SK-N-SH (cell line): Measurements from ENCODE around the gene ASCL2. TPM values are rescaled to one million over a fixed set of nuclear protein-coding genes. Genes with fewer than 3 reads are reported as not detected.
A peak's percentile ranks its signal among the peaks of the same experiment; 100 is the strongest.

Experiments
- CTCF ChIA-PET: fragments of 300-600, 350-600 bp; formaldehyde crosslinking; extraction: SDS; loops from one replicate; lab custom pipeline; 2021; lab: Yijun Ruan, JAX
- POLR2A ChIA-PET: fragments of 350-600 bp; sonication (Branson Sonifier 250); formaldehyde crosslinking; extraction: SDS; loops from one replicate; lab custom pipeline; 2020; ENCODE audit warnings: antibody characterized with exemption, inconsistent platforms; lab: Yijun Ruan, JAX
- DNase-seq: peaks from one replicate; pipeline ENCODE4 v3.0.0; 2012
- H2AFZ ChIP-seq: fragments of 200-600 bp; sonication (generic); 2 replicates; pipeline ENCODE4 v1.8.1; 2016; ENCODE audit warnings: antibody characterized with exemption, mild to moderate bottlenecking, low read depth
- H3F3A ChIP-seq: fragments of 200-600 bp; sonication (generic); replicated peaks from 2 replicates; pipeline ENCODE3; 2016; ENCODE audit warnings: antibody characterized with exemption, mild to moderate bottlenecking; ENCODE audit not compliant: insufficient read depth
- H3K27ac ChIP-seq, 2 experiments: fragments of 200-500 bp in 1 of 2; fragments of 200-600 bp in 1 of 2; sonication (Bioruptor generic) in 1 of 2; sonication (generic), shearing (Covaris generic) in 1 of 2; 2 replicates each; pipeline versions ENCODE4 v1.5.1 to v1.6.1; 2014 to 2016; ENCODE audit warnings: low read depth in 2 of 2, inconsistent platforms in 1 of 2, low read length in 1 of 2, mild to moderate bottlenecking in 1 of 2, mixed read lengths in 1 of 2
- H3K27me3 ChIP-seq: fragments of 200-600 bp; sonication (generic), shearing (Covaris generic); 2 replicates; pipeline ENCODE4 v1.6.1; 2016; ENCODE audit warnings: mixed run types; ENCODE audit not compliant: insufficient read depth
- H3K36me3 ChIP-seq, 2 experiments: fragments of 200-500 bp in 1 of 2; fragments of 200-600 bp in 1 of 2; sonication (Bioruptor generic) in 1 of 2; sonication (generic) in 1 of 2; replicated peaks in 1 of 2; 2 replicates each; pipeline versions ENCODE3 to v1.5.1; 2014 to 2016; ENCODE audit warnings: low read length in 1 of 2, mild to moderate bottlenecking in 1 of 2; ENCODE audit not compliant: insufficient read depth in 2 of 2, control insufficient read depth in 1 of 2
- H3K4me1 ChIP-seq, 2 experiments: fragments of 200-500 bp in 1 of 2; fragments of 200-600 bp in 1 of 2; sonication (Bioruptor generic) in 1 of 2; sonication (generic), shearing (Covaris generic) in 1 of 2; 2 replicates each; pipeline versions ENCODE4 v1.5.1 to v1.6.1; 2014 to 2016; ENCODE audit warnings: low read depth in 1 of 2, low read length in 1 of 2, mixed run types in 1 of 2; ENCODE audit not compliant: insufficient read depth in 2 of 2, control insufficient read depth in 1 of 2
- H3K4me2 ChIP-seq: fragments of 200-600 bp; sonication (generic), shearing (Covaris generic); 2 replicates; pipeline ENCODE4 v1.6.1; 2017; ENCODE audit warnings: mixed run types
- H3K4me3 ChIP-seq, 2 experiments: fragments of 200-500 bp in 1 of 2; fragments of 200-600 bp in 1 of 2; sonication (Bioruptor generic) in 1 of 2; sonication (generic), shearing (Covaris generic) in 1 of 2; 2 replicates each; pipeline versions ENCODE4 v1.5.1 to v1.8.1; 2014 to 2016; ENCODE audit warnings: low read depth in 2 of 2, inconsistent platforms in 1 of 2, low read length in 1 of 2, mild to moderate bottlenecking in 1 of 2, mixed read lengths in 1 of 2, moderate library complexity in 1 of 2
- H3K79me2 ChIP-seq: fragments of 200-600 bp; sonication (generic); 2 replicates; pipeline ENCODE4 v1.8.1; 2017; ENCODE audit warnings: mild to moderate bottlenecking; ENCODE audit not compliant: insufficient read depth
- H3K9ac ChIP-seq: fragments of 200-600 bp; sonication (generic); 2 replicates; pipeline ENCODE4 v1.6.1; 2017; ENCODE audit warnings: mixed run types
- H3K9me2 ChIP-seq: fragments of 200-600 bp; sonication (generic); 2 replicates; pipeline ENCODE4 v1.6.1; 2017; ENCODE audit warnings: mixed run types
- H3K9me3 ChIP-seq: fragments of 200-600 bp; sonication (generic); 2 replicates; pipeline ENCODE4 v1.6.1; 2017; ENCODE audit warnings: mixed run types, mild to moderate bottlenecking, moderate library complexity
- H4K20me1 ChIP-seq: fragments of 200-600 bp; sonication (generic); 2 replicates; pipeline ENCODE4 v1.6.1; 2017; ENCODE audit warnings: mild to moderate bottlenecking, mixed run types; ENCODE audit not compliant: insufficient read depth
- CHD2 ChIP-seq: fragments of 150-350 bp; IDR thresholded peaks from 2 replicates; pipeline ENCODE4 v1.6.1; 2018; ENCODE audit warnings: low read length; ENCODE audit not compliant: partially characterized antibody
- ELF1 ChIP-seq: IDR thresholded peaks from 2 replicates; pipeline ENCODE4 v1.4.0; 2012
- EP300 ChIP-seq, 2 experiments: IDR thresholded peaks; 2 replicates each; pipeline versions ENCODE4 v1.4.0 to v1.6.1; 2012; ENCODE audit warnings: borderline replicate concordance in 1 of 2, low read depth in 1 of 2, low read length in 1 of 2
- FOXJ3 ChIP-seq: sonication (generic); formaldehyde crosslinking; IDR thresholded peaks from 2 replicates; pipeline ENCODE4 v1.5.1; 2020; ENCODE audit warnings: mild to moderate bottlenecking, missing genetic modification reagents
- GABPA ChIP-seq: IDR thresholded peaks from 2 replicates; pipeline ENCODE4 v1.4.0; 2012; ENCODE audit warnings: low read depth, mild to moderate bottlenecking
- GATA2 ChIP-seq: sonication (generic); formaldehyde crosslinking; IDR thresholded peaks from 2 replicates; pipeline ENCODE4 v1.5.0; 2020; ENCODE audit warnings: mild to moderate bottlenecking, missing genetic modification reagents
- POLR2AphosphoS5 ChIP-seq: IDR thresholded peaks from 2 replicates; pipeline ENCODE4 v1.6.1; 2012; ENCODE audit warnings: low read depth, low read length
- RAD21 ChIP-seq: IDR thresholded peaks from 2 replicates; pipeline ENCODE4 v1.6.1; 2012; ENCODE audit warnings: mild to moderate bottlenecking, low read length
- RXRA ChIP-seq: IDR thresholded peaks from 2 replicates; pipeline ENCODE4 v1.4.0; 2012; ENCODE audit warnings: low read depth, mild to moderate bottlenecking, borderline replicate concordance
- SIN3A ChIP-seq: IDR thresholded peaks from 2 replicates; pipeline ENCODE4 v1.6.1; 2012; ENCODE audit warnings: low read depth, mild to moderate bottlenecking, low read length, moderate library complexity, borderline replicate concordance
- TAF1 ChIP-seq: IDR thresholded peaks from 2 replicates; pipeline ENCODE4 v1.6.1; 2012; ENCODE audit warnings: low read depth, mild to moderate bottlenecking, low read length, moderate library complexity, borderline replicate concordance
- TEAD4 ChIP-seq: IDR thresholded peaks from 2 replicates; pipeline ENCODE4 v1.4.0; 2012; ENCODE audit warnings: mild to moderate bottlenecking, borderline replicate concordance; ENCODE audit not compliant: insufficient read depth
- WGBS: methylation state at CpG from one replicate; pipeline ENCODE4 v1.1.6; 2017; ENCODE audit warnings: low lambda C conversion rate; 5-methylcytosine and 5-hydroxymethylcytosine counted together
- polyA plus RNA-seq, 3 experiments: library from polyadenylated mRNA; depleted of rRNA; stranded (reverse); fragments of >200 nt; gene quantifications; 2 replicates each; pipeline ENCODE4 v1.2.3, GENCODE V29; 2012
- TF ChIP-seq, protein P1 (sequence below): IDR thresholded peaks from 2 replicates; pipeline ENCODE4 v1.6.1; 2012; ENCODE audit warnings: mild to moderate bottlenecking, low read depth, low read length, moderate library complexity
- TF ChIP-seq, protein P2 (sequence below): IDR thresholded peaks from 2 replicates; pipeline ENCODE4; 2012
- TF ChIP-seq, protein P3 (sequence below): IDR thresholded peaks from 2 replicates; pipeline ENCODE4 v1.4.0; 2012; ENCODE audit warnings: low read depth
- TF ChIP-seq, protein P4 (sequence below): IDR thresholded peaks from 2 replicates; pipeline ENCODE4 v1.4.0; 2012; ENCODE audit warnings: low read depth, borderline replicate concordance

Gene ASCL2
- polyA plus RNA-seq, 1 of the 3 experiments (the other 2 are of a cell fraction), result not detected

DNA sequence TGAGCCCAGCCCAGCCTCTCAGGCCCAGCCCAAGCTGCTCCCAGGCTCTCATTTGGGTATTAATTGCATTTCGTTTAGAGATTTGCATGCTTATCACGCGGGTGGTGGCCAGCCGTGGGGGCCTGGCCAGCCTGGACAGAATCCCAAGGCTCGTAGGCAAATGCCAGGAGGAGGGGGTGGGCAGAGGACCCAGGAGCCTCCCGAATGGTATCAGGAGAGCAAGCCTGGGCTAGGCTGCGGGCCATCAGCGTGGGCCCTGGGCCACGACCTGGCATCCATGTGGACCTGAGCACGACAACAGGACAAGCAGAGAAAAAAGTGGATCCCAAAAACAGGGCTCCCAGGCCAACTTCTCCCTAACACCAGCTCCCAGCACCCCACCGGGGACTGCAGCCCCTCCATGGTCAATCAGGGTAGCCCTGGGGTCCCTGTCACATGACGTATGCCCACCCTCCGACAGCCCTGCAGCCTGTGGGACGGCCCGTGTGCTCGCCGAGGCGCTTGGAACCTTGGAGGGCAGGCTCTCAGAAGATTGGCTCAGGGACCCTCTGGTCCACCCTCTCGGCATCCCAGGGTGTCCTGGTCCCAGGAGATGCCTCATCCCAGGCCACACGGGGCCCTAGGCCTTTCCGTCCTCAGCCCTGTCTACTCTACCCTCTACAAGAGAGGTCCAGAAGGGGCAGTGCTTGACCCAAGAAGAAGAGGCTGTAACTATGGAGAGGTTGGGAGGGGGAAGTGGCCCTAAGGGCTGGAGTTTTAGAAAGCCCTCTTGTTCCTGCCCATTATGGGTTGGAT lies 8.8 kb downstream of the ASCL2 start:
- POLR2A ChIA-PET, result no interaction called here
- Histone ChIP-seq H2AFZ (no peak overlapping the region), H3K9me3 (no peaks in the 10 kb centered on the region), H3K79me2 (no peaks in the 10 kb centered on the region), H3K4me2 (no peak overlapping the region), H3K9me2 (no peaks in the 10 kb centered on the region), H3K4me1 (no peaks in the 10 kb centered on the region), H3K27ac (no peak overlapping the region), H3F3A (no peaks in the 10 kb centered on the region), H3K9ac (no peak overlapping the region), H3K27me3 (no peaks in the 10 kb centered on the region), H3K4me3 (no peak overlapping the region), H3K36me3 (no peaks in the 10 kb centered on the region)
- DNase-seq, result no peak
- CTCF ChIA-PET, result interaction anchor here (1.1 to 2.0 kb wide), 2 partner anchors 64 to 110 kb away, joined by 3 to 4 read pairs; no protein-coding TSS in a partner anchor
- TF ChIP-seq, protein P1, sequence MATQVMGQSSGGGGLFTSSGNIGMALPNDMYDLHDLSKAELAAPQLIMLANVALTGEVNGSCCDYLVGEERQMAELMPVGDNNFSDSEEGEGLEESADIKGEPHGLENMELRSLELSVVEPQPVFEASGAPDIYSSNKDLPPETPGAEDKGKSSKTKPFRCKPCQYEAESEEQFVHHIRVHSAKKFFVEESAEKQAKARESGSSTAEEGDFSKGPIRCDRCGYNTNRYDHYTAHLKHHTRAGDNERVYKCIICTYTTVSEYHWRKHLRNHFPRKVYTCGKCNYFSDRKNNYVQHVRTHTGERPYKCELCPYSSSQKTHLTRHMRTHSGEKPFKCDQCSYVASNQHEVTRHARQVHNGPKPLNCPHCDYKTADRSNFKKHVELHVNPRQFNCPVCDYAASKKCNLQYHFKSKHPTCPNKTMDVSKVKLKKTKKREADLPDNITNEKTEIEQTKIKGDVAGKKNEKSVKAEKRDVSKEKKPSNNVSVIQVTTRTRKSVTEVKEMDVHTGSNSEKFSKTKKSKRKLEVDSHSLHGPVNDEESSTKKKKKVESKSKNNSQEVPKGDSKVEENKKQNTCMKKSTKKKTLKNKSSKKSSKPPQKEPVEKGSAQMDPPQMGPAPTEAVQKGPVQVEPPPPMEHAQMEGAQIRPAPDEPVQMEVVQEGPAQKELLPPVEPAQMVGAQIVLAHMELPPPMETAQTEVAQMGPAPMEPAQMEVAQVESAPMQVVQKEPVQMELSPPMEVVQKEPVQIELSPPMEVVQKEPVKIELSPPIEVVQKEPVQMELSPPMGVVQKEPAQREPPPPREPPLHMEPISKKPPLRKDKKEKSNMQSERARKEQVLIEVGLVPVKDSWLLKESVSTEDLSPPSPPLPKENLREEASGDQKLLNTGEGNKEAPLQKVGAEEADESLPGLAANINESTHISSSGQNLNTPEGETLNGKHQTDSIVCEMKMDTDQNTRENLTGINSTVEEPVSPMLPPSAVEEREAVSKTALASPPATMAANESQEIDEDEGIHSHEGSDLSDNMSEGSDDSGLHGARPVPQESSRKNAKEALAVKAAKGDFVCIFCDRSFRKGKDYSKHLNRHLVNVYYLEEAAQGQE, result no peak
- no peak for TF ChIP-seq CHD2
- no peak for TF ChIP-seq RAD21
- TF ChIP-seq, protein P2, sequence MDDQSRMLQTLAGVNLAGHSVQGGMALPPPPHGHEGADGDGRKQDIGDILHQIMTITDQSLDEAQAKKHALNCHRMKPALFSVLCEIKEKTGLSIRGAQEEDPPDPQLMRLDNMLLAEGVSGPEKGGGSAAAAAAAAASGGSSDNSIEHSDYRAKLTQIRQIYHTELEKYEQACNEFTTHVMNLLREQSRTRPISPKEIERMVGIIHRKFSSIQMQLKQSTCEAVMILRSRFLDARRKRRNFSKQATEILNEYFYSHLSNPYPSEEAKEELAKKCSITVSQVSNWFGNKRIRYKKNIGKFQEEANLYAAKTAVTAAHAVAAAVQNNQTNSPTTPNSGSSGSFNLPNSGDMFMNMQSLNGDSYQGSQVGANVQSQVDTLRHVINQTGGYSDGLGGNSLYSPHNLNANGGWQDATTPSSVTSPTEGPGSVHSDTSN, result no peak
- no peak for TF ChIP-seq TEAD4
- no peak for TF ChIP-seq ELF1
- TF ChIP-seq, all 33 proteins: peak for 0
- H4K20me1 ChIP-seq, result no peaks in the 10 kb centered on the region
- 55% methylated on average over 9 of the region's 21 CpGs for WGBS

DNA sequence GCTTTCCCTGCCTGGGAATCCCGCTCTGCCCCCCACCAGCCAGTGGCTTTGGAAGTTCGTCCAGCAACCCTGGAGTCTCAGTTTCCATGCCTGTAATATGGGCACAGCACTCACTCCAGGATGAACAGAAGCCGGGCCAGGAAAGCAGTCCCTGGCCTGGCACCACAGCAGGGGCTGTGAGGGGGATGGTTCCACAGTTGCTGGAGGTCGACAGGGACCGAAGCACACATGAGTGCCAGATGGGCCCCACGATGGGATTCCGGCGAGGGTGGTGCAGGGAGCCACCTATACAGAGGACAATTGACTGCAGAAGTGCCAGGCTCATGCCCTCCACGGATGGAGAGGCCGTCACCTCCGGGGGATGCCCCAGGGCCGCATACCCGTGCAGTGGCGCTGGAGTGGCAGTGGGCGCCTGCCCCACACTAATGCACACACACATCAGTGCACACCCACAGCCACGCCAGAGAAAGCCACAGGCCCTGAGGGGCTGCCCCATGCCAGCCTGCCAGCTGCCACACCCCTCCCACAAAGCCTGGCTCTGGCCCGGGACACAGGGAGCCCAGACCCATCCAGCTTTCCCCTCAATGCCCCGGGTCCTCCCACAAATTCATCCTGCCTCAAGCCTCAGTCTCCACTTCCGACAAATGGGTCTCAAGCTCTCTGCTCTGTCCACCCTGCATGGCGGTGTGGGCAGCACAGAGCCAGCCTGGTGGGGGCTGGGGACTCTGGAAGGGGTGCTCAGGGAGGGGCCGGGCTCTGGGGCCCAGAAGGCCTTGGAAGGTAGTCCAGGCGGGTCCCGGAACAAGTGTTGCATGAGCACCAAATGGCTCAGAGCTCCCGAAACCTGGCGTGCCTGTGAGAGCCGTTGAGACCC lies 9.7 kb downstream of the ASCL2 start:
- H2AFZ ChIP-seq, result no peak overlapping the region
- no peaks in the 10 kb centered on the region for H3K9me2 ChIP-seq
- POLR2A ChIA-PET, result no interaction called here
- no peaks in the 10 kb centered on the region for H3K9me3 ChIP-seq
- H3F3A ChIP-seq, result no peaks in the 10 kb centered on the region
- DNase-seq, result peak; percentile 43
- H3K27me3 ChIP-seq, result no peaks in the 10 kb centered on the region
- no peak overlapping the region for H3K4me3 ChIP-seq
- no peaks in the 10 kb centered on the region for H3K79me2 ChIP-seq
- CTCF ChIA-PET, result interaction anchor here (0.8 to 2.0 kb wide), 3 partner anchors 63 to 160 kb away, joined by 3 to 4 read pairs (median 3); no protein-coding TSS in a partner anchor
- no peaks in the 10 kb centered on the region for H4K20me1 ChIP-seq
- 38% methylated on average over 13 of the region's 26 CpGs for WGBS
- no peaks in the 10 kb centered on the region for H3K36me3 ChIP-seq
- H3K27ac ChIP-seq, result no peak overlapping the region
- H3K4me1 ChIP-seq, result no peaks in the 10 kb centered on the region
- no peak overlapping the region for H3K9ac ChIP-seq
- no peak overlapping the region for H3K4me2 ChIP-seq
- TF ChIP-seq SIN3A, result no peak
- TF ChIP-seq, protein P2, result no peak
- TF ChIP-seq, protein P3, sequence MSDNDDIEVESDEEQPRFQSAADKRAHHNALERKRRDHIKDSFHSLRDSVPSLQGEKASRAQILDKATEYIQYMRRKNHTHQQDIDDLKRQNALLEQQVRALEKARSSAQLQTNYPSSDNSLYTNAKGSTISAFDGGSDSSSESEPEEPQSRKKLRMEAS, result no peak
- no peak for TF ChIP-seq RAD21
- no peak for TF ChIP-seq POLR2AphosphoS5
- TF ChIP-seq TAF1, result no peak
- TF ChIP-seq RXRA, result no peak
- TF ChIP-seq, protein P4, sequence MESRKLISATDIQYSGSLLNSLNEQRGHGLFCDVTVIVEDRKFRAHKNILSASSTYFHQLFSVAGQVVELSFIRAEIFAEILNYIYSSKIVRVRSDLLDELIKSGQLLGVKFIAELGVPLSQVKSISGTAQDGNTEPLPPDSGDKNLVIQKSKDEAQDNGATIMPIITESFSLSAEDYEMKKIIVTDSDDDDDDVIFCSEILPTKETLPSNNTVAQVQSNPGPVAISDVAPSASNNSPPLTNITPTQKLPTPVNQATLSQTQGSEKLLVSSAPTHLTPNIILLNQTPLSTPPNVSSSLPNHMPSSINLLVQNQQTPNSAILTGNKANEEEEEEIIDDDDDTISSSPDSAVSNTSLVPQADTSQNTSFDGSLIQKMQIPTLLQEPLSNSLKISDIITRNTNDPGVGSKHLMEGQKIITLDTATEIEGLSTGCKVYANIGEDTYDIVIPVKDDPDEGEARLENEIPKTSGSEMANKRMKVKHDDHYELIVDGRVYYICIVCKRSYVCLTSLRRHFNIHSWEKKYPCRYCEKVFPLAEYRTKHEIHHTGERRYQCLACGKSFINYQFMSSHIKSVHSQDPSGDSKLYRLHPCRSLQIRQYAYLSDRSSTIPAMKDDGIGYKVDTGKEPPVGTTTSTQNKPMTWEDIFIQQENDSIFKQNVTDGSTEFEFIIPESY, result no peak
- TF ChIP-seq GATA2 (CRISPR knock-in tag), result no peak
- no peak for TF ChIP-seq GABPA
- no peak for TF ChIP-seq EP300 (IDR thresholded peaks at IDR 0.05; ENCODE audit: borderline replicate concordance in 1 of 2, low read depth in 1 of 2, low read length in 1 of 2)
- no peak for TF ChIP-seq FOXJ3 (CRISPR knock-in tag)
